IMR-90 (cell line): ENCODE data around the gene EIF3I. TPM values are rescaled to one million over a fixed set of nuclear protein-coding genes. Genes with fewer than 3 reads are reported as not detected.

Source experiments
- ATAC-seq: fragments of 200-7000 bp; cut with Tn5 transposase; 2 replicates; pipeline ENCODE4 v1.9.1; 2020; ENCODE audit warnings: low read depth, mild to moderate bottlenecking, moderate library complexity
- BruUV-seq: library from RNA; stranded (reverse); fragments of 400-500 nt; replicated peaks from 2 replicates; lab custom pipeline; 2021; lab: Mats Ljungman, UMichigan
- CTCF ChIA-PET: fragments of 300-600 bp; formaldehyde crosslinking; extraction: SDS; loops from one replicate; lab custom pipeline; 2021; ENCODE audit warnings: antibody characterized with exemption; lab: Yijun Ruan, JAX
- POLR2A ChIA-PET: fragments of 300-600 bp; sonication (Branson Sonifier 250); formaldehyde crosslinking; loops from one replicate; lab custom pipeline; 2022; ENCODE audit warnings: antibody characterized with exemption; ENCODE audit not compliant: unreplicated experiment; lab: Charles Lee
- DNase-seq: peaks from one replicate; pipeline ENCODE4 v3.0.0; 2013
- H2AFZ ChIP-seq: replicated peaks from 2 replicates; pipeline ENCODE3; 2013; ENCODE audit warnings: low read length, mild to moderate bottlenecking; ENCODE audit not compliant: poor library complexity
- H2AK5ac ChIP-seq: 2 replicates; pipeline ENCODE4 v1.6.1; 2013; ENCODE audit warnings: low read depth, low read length, inconsistent platforms
- H2AK9ac ChIP-seq: replicated peaks from 2 replicates; pipeline ENCODE3; 2013; ENCODE audit warnings: mild to moderate bottlenecking, low read depth, low read length, moderate library complexity; ENCODE audit not compliant: poor library complexity
- H2BK120ac ChIP-seq: 2 replicates; pipeline ENCODE4 v1.6.1; 2013; ENCODE audit warnings: low read depth, low read length, inconsistent platforms
- H2BK15ac ChIP-seq: 3 replicates; pipeline ENCODE4 v1.6.1; 2013; ENCODE audit warnings: low read depth, low read length, inconsistent platforms
- H2BK20ac ChIP-seq: 2 replicates; pipeline ENCODE4 v1.6.1; 2013; ENCODE audit warnings: low read depth, mild to moderate bottlenecking, inconsistent platforms, low read length, moderate library complexity
- H2BK5ac ChIP-seq: 2 replicates; pipeline ENCODE4 v1.6.1; 2013; ENCODE audit warnings: mild to moderate bottlenecking, low read depth, low read length, inconsistent platforms; ENCODE audit not compliant: poor library complexity, severe bottlenecking
- H3K14ac ChIP-seq: replicated peaks from 2 replicates; pipeline ENCODE4 v1.6.1; 2013; ENCODE audit warnings: low read depth, low read length, inconsistent platforms
- H3K18ac ChIP-seq: 2 replicates; pipeline ENCODE4 v1.6.1; 2013; ENCODE audit warnings: low read depth, low read length, control low read depth
- H3K23ac ChIP-seq: 2 replicates; pipeline ENCODE4 v1.6.1; 2013; ENCODE audit warnings: low read depth, low read length, inconsistent platforms
- H3K27ac ChIP-seq: 2 replicates; pipeline ENCODE4 v1.5.1; 2013; ENCODE audit warnings: mild to moderate bottlenecking, control low read depth, low read length; ENCODE audit not compliant: insufficient read depth
- H3K27me3 ChIP-seq: 2 replicates; pipeline ENCODE4 v1.6.1; 2013; ENCODE audit warnings: low read length; ENCODE audit not compliant: control insufficient read depth, insufficient read depth
- H3K36me3 ChIP-seq: 2 replicates; pipeline ENCODE4 v1.6.1; 2013; ENCODE audit warnings: low read length, mixed read lengths; ENCODE audit not compliant: control insufficient read depth, insufficient read depth
- H3K4ac ChIP-seq: 2 replicates; pipeline ENCODE4 v1.6.1; 2013; ENCODE audit warnings: low read depth, low read length, inconsistent platforms
- H3K4me1 ChIP-seq: 2 replicates; pipeline ENCODE4 v1.6.1; 2013; ENCODE audit warnings: low read length, mixed read lengths; ENCODE audit not compliant: control insufficient read depth, insufficient read depth
- H3K4me2 ChIP-seq: 2 replicates; pipeline ENCODE4 v1.6.1; 2013; ENCODE audit warnings: low read depth, mild to moderate bottlenecking, control low read depth, low read length, moderate library complexity
- H3K4me3 ChIP-seq: 2 replicates; pipeline ENCODE4 v1.5.1; 2013; ENCODE audit warnings: low read depth, mild to moderate bottlenecking, control low read depth, low read length, moderate library complexity; ENCODE audit not compliant: insufficient read depth
- H3K56ac ChIP-seq: 2 replicates; pipeline ENCODE4 v1.6.1; 2013; ENCODE audit warnings: low read length, inconsistent platforms; ENCODE audit not compliant: insufficient read depth; ENCODE audit errors: extremely low read depth
- H3K79me1 ChIP-seq, 2 experiments: 2 replicates each; pipeline ENCODE4 v1.6.1; 2013; ENCODE audit warnings: low read length in 2 of 2, inconsistent platforms in 1 of 2, low read depth in 1 of 2
- H3K9ac ChIP-seq: 2 replicates; pipeline ENCODE4 v1.6.1; 2013; ENCODE audit warnings: low read depth, low read length, control low read depth
- H3K9me1 ChIP-seq: 2 replicates; pipeline ENCODE4 v1.6.1; 2013; ENCODE audit warnings: low read length, inconsistent platforms; ENCODE audit not compliant: insufficient read depth
- H3K9me3 ChIP-seq: 2 replicates; pipeline ENCODE4 v1.6.1; 2013; ENCODE audit warnings: low read length; ENCODE audit not compliant: control insufficient read depth, insufficient read depth
- H4K20me1 ChIP-seq: 2 replicates; pipeline ENCODE4 v1.6.1; 2013; ENCODE audit warnings: low read length, inconsistent platforms; ENCODE audit not compliant: insufficient read depth
- H4K5ac ChIP-seq: 2 replicates; pipeline ENCODE4 v1.6.1; 2013; ENCODE audit warnings: mild to moderate bottlenecking, low read depth, low read length, control low read depth
- H4K8ac ChIP-seq, 2 experiments: 2 replicates each; pipeline ENCODE4 v1.6.1; 2013; ENCODE audit warnings: low read depth in 2 of 2, low read length in 2 of 2, control low read depth in 1 of 2, inconsistent platforms in 1 of 2
- H4K91ac ChIP-seq: 2 replicates; pipeline ENCODE4 v1.6.1; 2013; ENCODE audit warnings: low read depth, low read length, inconsistent platforms; ENCODE audit not compliant: insufficient read depth
- BHLHE40 ChIP-seq: fragments of 150-350 bp; IDR thresholded peaks from 2 replicates; pipeline ENCODE4 v1.6.1; 2016; ENCODE audit warnings: mild to moderate bottlenecking, low read depth, low read length
- CEBPB ChIP-seq: IDR thresholded peaks from 2 replicates; pipeline ENCODE4 v1.6.1; 2012; ENCODE audit warnings: low read depth, low read length, improper control_type of control experiment
- CHD1 ChIP-seq: IDR thresholded peaks from 2 replicates; pipeline ENCODE4 v1.6.1; 2012; ENCODE audit warnings: low read depth, low read length, improper control_type of control experiment
- ELK1 ChIP-seq: fragments of 150-350 bp; IDR thresholded peaks from 2 replicates; pipeline ENCODE4 v1.6.1; 2016; ENCODE audit warnings: low read depth, mild to moderate bottlenecking, low read length, moderate library complexity, borderline replicate concordance
- FOS ChIP-seq: fragments of 150-350 bp; IDR thresholded peaks from 2 replicates; pipeline ENCODE4 v1.6.1; 2016; ENCODE audit warnings: low read depth, low read length
- MAFK ChIP-seq: IDR thresholded peaks from 2 replicates; pipeline ENCODE4 v1.6.1; 2012; ENCODE audit warnings: low read depth, low read length, improper control_type of control experiment
- MAZ ChIP-seq: IDR thresholded peaks from 2 replicates; pipeline ENCODE4 v1.6.1; 2012; ENCODE audit warnings: low read depth, mild to moderate bottlenecking, low read length, improper control_type of control experiment, moderate library complexity, borderline replicate concordance
- MXI1 ChIP-seq: IDR thresholded peaks from 2 replicates; pipeline ENCODE4 v1.6.1; 2012; ENCODE audit warnings: low read depth, mild to moderate bottlenecking, low read length, moderate library complexity, borderline replicate concordance
- NFE2L2 ChIP-seq: fragments of 150-350 bp; IDR thresholded peaks from 2 replicates; pipeline ENCODE4 v1.6.1; 2016; ENCODE audit warnings: low read depth, mild to moderate bottlenecking, low read length
- POLR2A ChIP-seq: IDR thresholded peaks from 2 replicates; pipeline ENCODE4 v1.6.1; 2012; ENCODE audit warnings: mild to moderate bottlenecking, low read depth, low read length
- RAD21 ChIP-seq: IDR thresholded peaks from 2 replicates; pipeline ENCODE4 v1.6.1; 2012; ENCODE audit warnings: low read length, improper control_type of control experiment
- RCOR1 ChIP-seq: IDR thresholded peaks from 2 replicates; pipeline ENCODE4 v1.6.1; 2012; ENCODE audit warnings: mild to moderate bottlenecking, low read length, improper control_type of control experiment; ENCODE audit not compliant: insufficient replicate concordance
- RFX5 ChIP-seq: IDR thresholded peaks from 2 replicates; pipeline ENCODE4 v1.8.0; 2012; ENCODE audit warnings: low read depth, mild to moderate bottlenecking, low read length, moderate library complexity
- SMC3 ChIP-seq: fragments of 150-350 bp; IDR thresholded peaks from 2 replicates; pipeline ENCODE4 v1.6.1; 2016; ENCODE audit warnings: low read depth, mild to moderate bottlenecking, antibody characterized with exemption, low read length, moderate library complexity
- USF2 ChIP-seq: fragments of 150-350 bp; IDR thresholded peaks from 2 replicates; pipeline ENCODE4 v1.6.1; 2017; ENCODE audit warnings: mild to moderate bottlenecking, antibody characterized with exemption, low read length, low read depth
- WGBS, 2 experiments: methylation state at CpG; one replicate each; pipeline versions ENCODE4 v1.1.5 to v1.1.7; 2013; ENCODE audit warnings: missing lambda C conversion rate in 2 of 2; ENCODE audit not compliant: insufficient read length in 1 of 2; ENCODE audit errors: extremely low coverage in 2 of 2; 5-methylcytosine and 5-hydroxymethylcytosine counted together
- dilution Hi-C: fragments of 300-500 bp; cut with HindIII; formaldehyde crosslinking; loops from one replicate; pipeline ENCODE4 v1.14.3; 2018; ENCODE audit warnings: low sequenced_read_pairs; ENCODE audit not compliant: unreplicated experiment
- in situ Hi-C: fragments of 300-500 bp; cut with MboI; formaldehyde crosslinking; loops from 3 replicates; pipeline ENCODE4 v1.14.3; 2019; ENCODE audit warnings: low sequenced_read_pairs, inconsistent platforms, mixed read lengths
- intact Hi-C: fragments of 100-400 bp; cut with micrococcal nuclease; formaldehyde crosslinking; loops from 2 replicates; pipeline ENCODE4 v1.10.0; 2022
- polyA plus RNA-seq, 3 experiments: library from polyadenylated mRNA; depleted of rRNA; stranded (reverse); fragments of >200 nt; gene quantifications; 2 replicates each; pipeline ENCODE4 v1.2.3, GENCODE V29; 2012; ENCODE audit warnings: low replicate concordance in 1 of 3
- total RNA-seq: library from RNA; depleted of rRNA; stranded (reverse); fragments of >200 nt; gene quantifications from 2 replicates; pipeline ENCODE4 v1.2.3, GENCODE V29; 2012
- TF ChIP-seq, protein P1 (sequence below): conservative IDR thresholded peaks from 2 replicates; pipeline ENCODE4 v1.5.1; 2012; ENCODE audit warnings: mild to moderate bottlenecking, low read depth, low read length, improper control_type of control experiment

Gene EIF3I
- total and polyA plus RNA-seq, 2 of the 4 experiments (the other 2 are of a cell fraction) = 469 to 716 TPM

DNA sequence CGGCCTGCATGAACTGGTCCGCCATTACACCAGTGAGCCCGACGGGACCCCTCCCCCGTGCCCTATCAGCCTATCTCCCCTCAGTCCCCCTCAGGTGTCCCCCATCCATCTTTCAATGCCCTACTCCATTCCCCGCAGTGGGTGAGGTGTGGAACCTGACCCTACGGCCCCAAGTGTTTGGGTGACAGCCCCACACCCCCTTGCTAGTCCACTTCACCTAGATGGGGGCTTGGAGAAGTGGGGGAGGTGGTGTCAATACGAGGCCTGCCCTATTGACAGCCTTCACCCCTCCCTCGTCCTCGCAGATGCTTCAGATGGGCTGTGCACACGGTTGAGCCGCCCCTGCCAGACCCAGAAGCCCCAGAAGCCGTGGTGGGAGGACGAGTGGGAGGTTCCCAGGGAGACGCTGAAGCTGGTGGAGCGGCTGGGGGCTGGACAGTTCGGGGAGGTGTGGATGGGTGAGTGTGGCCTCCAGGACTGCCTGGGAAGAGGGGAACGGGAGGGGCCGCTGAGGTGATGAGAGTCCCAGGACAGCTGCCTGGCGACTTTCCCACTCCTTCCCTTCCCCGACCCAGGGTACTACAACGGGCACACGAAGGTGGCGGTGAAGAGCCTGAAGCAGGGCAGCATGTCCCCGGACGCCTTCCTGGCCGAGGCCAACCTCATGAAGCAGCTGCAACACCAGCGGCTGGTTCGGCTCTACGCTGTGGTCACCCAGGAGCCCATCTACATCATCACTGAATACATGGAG is 54.0 kb downstream of the EIF3I start:
- no peak overlapping the region for H2BK15ac ChIP-seq
- H4K8ac ChIP-seq = no peak overlapping the region
- BruUV-seq = no TSS peak
- intact Hi-C loops (no loop called here), dilution Hi-C loops (no loop called here), in situ Hi-C loops (no loop called here)
- no peak overlapping the region for H2AK5ac ChIP-seq
- TF ChIP-seq NFE2L2 = no peak
- TF ChIP-seq, protein P1, sequence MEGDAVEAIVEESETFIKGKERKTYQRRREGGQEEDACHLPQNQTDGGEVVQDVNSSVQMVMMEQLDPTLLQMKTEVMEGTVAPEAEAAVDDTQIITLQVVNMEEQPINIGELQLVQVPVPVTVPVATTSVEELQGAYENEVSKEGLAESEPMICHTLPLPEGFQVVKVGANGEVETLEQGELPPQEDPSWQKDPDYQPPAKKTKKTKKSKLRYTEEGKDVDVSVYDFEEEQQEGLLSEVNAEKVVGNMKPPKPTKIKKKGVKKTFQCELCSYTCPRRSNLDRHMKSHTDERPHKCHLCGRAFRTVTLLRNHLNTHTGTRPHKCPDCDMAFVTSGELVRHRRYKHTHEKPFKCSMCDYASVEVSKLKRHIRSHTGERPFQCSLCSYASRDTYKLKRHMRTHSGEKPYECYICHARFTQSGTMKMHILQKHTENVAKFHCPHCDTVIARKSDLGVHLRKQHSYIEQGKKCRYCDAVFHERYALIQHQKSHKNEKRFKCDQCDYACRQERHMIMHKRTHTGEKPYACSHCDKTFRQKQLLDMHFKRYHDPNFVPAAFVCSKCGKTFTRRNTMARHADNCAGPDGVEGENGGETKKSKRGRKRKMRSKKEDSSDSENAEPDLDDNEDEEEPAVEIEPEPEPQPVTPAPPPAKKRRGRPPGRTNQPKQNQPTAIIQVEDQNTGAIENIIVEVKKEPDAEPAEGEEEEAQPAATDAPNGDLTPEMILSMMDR = no peak
- no peak for TF ChIP-seq ELK1
- TF ChIP-seq RAD21 = no peak
- no peak for TF ChIP-seq RFX5
- no peak for TF ChIP-seq FOS
- no peak for TF ChIP-seq SMC3
- no peak for TF ChIP-seq USF2
- no peak for TF ChIP-seq RCOR1
- no peak for TF ChIP-seq BHLHE40
- no peak for TF ChIP-seq CHD1
- no peak for TF ChIP-seq POLR2A
- no peak for TF ChIP-seq MXI1
- TF ChIP-seq MAFK = no peak
- TF ChIP-seq MAZ = no peak
- no peak for TF ChIP-seq CEBPB
- no peak overlapping the region for H3K4ac ChIP-seq
- no peak overlapping the region for H3K56ac ChIP-seq
- H2BK5ac ChIP-seq = no peak overlapping the region
- H3K4me2 ChIP-seq = no peak overlapping the region
- H3K23ac ChIP-seq = no peak overlapping the region
- no peaks in the 10 kb centered on the region for H3K9me3 ChIP-seq
- ChIA-PET CTCF (no interaction called here), POLR2A (no interaction called here)
- H3K36me3 ChIP-seq = no peaks in the 10 kb centered on the region
- H3K4me3 ChIP-seq = no peak overlapping the region
- no peaks in the 10 kb centered on the region for H3K79me1 ChIP-seq
- H2BK120ac ChIP-seq = no peak overlapping the region
- 52% methylated on average over 5 of the region's 30 CpGs; no CpG with 5 or more reads in 1 of the 2 experiments for WGBS, 2 experiments
- H2AK9ac ChIP-seq = no peak overlapping the region
- H3K9ac ChIP-seq = no peak overlapping the region
- H3K14ac ChIP-seq = no peak overlapping the region
- H2BK20ac ChIP-seq = no peak overlapping the region
- ATAC-seq (no peak), DNase-seq (no peak)
- H3K27ac ChIP-seq = no peak overlapping the region
- H3K4me1 ChIP-seq = peaks cover 9% of the 10 kb centered on the region; the same call in 1 of the 2 replicates
- no peak overlapping the region for H3K18ac ChIP-seq
- no peak overlapping the region for H4K5ac ChIP-seq
- H4K91ac ChIP-seq = no peak overlapping the region
- no peaks in the 10 kb centered on the region for H4K20me1 ChIP-seq
- H2AFZ ChIP-seq = no peak overlapping the region
- peaks cover 18% of the 10 kb centered on the region for H3K27me3 ChIP-seq
- 0 out of 2 replicates have a peak, but pooled peaks cover 7% of the 10 kb centered on the region for H3K9me1 ChIP-seq
